Measurements from ENCODE around the gene PDE10A.
"Not testable (repeated sequence)": the region's sequence is repeated elsewhere in the genome, so short reads cannot be mapped to it uniquely, and the experiment has no call there.

The PDE10A gene

DNA sequence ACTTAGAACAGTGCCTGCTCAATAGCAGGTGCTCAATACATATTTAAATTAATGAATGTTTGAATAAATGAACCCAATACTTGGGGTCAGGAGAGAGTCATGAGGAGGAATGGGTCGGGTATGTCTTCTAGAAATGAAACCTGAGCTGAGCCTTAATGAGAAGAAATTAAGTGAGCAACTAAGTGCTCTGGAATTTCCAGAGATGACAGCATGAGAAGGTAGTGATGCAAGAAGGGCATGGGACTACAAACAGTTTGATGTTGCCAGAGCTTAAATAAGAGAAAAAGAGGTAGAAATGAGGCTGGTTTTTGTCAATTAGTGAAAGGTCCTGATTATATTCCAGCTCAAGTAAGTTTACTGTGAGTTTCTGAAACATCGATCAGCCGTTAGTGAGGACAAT, 82.9 kb downstream of the PDE10A start:
- DNase-seq = no peak

DNA sequence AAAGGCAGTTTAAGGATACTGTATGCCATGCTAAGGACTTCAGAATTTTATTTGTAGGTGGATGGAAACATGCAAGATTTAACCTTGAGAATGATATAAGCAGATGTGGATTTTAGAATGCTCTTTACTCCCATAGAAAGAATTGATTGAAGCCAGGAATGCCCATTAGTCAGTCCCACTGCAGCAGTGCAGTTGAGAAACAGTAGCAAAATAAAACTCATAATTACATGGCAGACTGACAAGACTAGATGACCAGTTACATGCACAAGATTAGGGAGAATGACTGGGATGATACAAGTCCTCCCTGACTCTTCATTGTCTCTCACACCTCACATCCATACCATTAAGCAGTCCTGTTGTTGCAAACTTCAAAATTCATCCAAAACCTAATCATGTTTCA, 83.9 kb downstream of the PDE10A start:
- DNase-seq = no peak

DNA sequence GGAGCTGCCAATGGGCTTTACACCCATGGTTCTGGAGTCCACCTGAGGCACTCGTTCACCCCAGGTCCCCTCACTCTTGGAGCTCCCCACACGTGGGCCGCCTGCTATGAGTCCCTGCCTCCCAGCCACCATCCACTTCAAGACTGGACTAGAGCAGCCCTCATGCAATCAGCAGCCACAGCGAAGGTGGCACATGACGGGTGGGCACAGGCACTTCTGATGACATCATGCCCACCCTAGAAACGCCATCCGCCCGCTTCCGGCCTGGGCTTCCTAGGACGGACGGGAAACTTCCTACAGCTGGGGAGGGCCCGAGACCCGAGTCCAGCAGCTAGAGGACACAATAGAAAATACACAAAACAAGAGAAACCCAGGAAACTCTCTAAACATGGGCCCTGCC, 85.5 kb downstream of the PDE10A start:
- no peak for DNase-seq

DNA sequence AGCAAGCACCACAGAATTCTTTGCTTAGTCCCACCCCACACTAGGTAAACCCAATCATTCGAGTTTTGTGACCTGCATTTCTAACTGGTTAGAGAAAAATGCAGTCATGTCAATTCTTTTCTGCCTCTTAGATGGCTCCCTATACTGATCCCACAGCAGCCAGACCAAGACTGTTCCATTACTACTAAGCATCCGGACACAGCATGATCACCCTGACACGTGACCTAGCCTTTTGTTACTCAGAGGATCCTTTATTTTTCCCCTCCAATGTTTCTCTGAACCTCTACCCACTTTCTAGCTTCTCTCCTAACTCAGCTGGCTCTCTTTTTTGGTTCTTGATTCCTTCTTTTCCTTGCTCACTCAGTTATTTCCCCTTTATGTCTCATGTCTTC, 87.9 kb downstream of the PDE10A start:
- DNase-seq = no peak

DNA sequence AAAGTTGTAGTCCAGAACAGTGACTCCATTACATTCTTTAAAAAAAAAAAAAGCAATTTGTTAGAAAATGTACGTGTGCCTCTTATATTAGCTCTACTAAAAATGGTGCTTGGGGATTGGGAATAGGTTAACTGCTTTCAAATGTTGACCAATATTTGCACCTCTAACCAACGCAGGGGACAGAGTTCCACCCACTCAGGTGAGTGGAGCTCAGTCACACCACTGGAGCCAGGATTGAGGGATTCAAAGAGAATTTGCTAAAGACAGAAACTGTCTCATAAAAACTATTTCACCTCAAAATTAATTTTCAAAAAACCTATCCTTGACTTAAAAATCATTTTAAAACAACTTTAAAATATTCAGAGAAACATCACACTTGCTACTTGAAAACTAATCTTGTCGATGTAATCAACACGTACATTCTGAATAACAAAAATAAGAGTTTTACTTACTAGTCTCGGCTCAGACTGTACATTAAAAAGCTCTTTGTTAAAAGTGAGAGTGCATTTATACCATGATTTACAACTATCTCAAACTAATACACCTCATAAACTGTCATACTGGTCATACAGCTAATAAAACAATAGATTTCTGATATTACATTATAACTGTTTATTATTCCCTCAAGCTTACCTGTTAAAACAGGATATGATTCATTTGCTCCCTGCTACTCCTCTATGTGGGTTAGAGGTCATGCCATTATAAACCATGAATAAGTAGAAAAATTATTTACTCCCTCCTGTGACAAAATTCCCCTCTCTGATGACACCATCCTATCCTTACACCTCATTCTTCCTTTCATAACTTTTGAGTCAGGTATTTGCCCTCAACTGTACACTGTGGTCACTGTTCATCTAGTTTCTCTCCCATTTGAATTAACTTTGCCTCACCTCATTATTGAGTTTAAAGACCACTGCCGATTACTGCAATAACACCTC, 88.6 kb downstream of the PDE10A start:
- no peak for DNase-seq

DNA sequence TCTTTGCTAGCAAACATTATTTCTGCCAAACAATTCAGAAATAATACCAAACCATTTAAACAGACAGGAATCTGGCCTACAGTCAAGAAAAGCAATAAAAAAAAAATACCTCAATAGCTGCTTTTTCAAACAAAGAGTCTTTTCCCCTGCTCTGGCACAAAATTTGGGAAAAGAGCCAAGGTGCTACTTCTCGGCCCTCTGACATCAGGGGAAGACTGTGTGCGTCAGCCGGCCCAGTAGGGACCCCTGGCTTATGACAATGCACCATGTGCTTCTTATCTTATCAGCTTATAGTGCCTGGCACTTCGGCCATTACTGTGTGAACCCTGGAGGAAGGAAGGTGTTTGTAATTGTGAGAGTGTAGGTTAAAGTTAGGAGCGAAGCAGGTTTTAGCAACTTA, 89.4 kb downstream of the PDE10A start:
- DNase-seq = no peak

DNA sequence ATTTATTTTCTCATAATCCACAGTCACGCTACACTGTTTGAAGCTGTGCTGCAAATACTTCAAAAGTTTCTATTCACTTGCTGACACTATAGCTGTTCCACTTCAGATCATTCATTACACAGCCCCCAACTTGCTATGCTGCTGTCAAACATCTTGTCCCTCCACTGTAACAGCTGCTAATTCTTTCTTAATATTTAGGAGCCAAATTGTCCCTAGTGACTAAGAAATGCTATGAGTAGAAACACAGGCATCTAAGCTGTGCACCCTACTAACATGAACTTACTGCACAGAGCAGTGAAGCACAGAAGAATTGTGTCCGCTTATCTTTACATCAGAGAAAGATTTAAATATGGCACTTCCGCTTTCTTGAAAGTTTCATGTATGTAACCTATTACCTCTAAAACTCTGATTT, 91.3 kb downstream of the PDE10A start:
- no peak for DNase-seq

DNA sequence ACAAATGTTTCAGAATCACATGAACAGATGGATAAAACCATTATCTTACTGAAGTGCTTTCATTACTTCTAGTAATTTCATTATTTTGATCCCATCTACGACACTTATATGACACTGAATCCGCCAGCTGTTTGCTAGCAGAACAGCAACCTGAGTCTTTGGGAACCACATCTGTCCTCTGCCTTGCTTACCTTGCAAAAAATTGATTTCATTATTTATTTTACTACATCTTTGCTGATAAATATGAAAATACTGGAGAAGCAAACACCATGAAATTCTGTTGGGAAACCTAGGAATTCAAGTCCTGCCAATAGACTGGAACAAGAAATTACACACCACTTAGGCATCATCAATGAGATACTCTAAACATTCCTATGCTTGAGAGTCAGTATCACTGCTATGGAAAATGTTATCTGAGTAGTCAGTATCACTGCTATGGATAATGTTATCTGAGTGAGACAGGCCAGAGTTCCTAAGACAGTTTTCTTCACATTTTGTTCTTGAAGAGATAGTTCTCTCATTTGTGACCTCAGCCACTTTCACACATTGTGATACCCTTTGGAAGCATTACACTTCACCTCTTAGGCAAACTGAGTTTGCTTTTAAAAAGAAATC, 91.9 kb downstream of the PDE10A start:
- DNase-seq = no peak

DNA sequence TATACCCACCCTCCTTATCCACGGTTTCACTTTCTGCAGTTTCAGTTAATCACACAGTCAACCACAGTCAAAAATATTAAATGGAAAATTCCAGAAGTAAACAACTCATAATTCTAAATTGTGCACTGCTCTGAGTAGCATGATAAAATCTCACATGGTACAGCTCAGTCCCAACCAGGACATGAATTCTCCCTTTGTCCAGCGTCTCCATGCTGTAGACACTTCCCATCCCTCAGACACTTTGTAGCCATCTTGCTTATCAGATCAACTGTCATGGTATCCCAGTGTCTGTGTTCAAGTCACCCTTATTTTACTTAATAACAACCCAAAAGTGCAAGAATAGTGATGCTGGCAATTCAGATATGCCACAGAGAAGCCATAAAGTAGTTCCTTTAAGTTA, 94.7 kb downstream of the PDE10A start:
- no peak for DNase-seq

DNA sequence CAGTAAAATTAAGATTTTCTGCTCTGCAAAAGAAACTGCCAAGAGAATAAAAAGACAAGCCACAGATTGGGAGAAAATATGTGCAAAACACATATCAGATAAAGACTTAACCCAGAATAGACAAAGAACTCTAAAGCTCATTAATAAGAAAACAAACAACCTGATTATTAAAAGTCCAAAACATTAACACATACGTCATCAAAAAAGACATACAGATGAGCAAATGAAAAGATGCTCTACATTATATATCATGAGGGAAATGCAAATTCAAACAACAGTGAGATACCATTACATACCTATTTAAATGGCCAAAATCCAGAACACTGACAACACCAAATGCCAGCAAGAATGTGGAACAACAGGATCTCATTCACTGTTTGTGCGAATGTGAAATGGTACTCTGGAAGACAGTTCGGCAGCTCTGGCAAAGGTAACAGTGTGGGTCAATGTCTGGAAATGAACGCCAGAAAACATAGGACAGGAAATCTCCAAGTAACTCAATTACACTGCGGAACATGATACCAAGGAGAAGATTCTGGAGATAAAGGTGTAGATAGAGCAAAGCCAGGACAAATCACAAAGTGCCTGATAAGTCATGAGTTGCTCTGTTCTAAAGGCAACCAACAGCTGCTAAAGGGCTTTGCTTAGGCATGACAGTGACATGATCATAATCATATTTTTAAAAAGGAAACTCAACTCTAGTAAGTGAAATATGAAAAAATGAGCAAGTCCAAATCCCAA, 96.8 kb downstream of the PDE10A start:
- no peak for DNase-seq

DNA sequence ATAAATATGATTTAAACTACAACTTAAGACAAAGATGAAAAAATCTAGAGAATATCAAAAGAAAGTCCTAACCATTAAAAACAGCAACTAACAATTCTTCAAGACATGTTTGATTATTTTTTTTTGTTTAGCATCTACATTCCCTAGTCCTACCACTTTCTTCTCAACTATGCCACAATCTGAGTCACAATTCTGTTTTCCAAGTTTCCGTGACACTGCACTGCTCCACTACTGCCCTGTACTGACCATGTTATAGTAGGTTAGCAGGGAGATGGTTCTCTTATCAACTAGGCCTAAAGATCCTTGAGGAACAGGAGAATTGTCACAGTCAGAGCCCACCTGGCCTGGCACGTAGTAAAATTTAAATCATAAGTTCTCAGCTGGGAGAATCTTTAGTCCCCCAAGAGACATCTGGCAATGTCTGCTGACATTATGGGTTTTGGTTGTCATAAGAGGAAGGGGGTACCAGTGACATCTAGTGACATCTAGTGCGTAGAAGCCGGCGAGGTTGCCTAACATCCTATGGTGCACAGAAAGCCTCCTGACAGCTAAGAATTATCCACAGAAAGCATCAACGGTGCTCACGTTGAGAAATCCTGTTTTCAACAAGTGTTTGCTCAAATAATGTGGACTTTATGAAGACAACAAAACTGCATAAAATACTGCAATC, 100.5 kb downstream of the PDE10A start:
- no peak for DNase-seq

DNA sequence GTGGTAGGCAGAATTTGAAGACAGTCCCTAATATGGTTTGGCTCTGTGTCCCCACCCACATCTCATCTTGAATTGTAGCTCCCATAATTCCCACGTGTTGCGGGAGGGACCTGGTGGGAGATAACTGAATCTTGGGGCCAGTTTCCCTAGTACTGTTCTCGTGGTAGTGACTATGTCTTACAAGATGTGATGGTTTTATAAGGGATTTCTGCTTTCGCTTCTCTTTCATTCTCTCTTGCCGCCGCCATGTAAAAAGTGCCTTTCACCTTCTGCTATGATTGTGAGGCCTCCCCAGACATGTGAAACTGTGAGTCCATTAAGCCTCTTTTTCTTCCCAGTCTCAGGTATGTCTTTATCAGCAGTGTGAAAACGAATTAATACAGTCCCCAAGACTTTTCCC, 103.4 kb downstream of the PDE10A start:
- DNase-seq = no peak

DNA sequence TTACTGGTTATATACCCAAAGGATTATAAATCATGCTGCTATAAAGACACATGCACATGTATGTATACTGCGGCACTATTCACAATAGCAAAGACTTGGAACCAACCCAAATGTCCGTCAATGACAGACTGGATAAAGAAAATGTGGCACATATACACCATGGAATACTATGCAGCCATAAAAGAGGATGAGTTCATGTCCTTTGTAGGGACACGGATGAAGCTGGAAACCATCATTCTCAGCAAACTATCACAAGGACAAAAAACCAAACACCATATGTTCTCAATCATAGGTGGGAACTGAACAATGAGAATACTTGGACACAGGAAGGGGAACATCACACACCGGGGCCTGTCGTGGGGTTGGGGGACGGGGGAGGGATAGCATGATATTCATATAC, 104.9 kb downstream of the PDE10A start:
- not testable (repeated sequence) for DNase-seq

DNA sequence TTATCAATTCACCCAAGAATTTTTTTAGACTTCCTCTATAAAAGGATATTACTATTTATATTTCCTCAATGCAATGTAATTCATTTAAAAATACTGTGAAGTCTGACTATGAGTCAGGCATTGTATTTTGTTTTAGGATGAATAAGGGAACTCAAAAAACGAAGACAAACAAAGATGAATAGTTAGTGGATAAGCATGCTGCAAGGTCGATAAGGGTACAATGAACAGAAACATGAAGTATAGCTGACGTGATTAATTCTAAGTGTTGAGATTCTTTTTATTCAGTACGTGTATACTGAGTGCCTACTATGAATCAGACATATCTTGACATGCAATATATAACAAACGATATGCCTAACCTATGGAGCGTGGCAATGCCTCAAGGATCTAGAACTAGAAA, 105.4 kb downstream of the PDE10A start:
- no peak for DNase-seq

DNA sequence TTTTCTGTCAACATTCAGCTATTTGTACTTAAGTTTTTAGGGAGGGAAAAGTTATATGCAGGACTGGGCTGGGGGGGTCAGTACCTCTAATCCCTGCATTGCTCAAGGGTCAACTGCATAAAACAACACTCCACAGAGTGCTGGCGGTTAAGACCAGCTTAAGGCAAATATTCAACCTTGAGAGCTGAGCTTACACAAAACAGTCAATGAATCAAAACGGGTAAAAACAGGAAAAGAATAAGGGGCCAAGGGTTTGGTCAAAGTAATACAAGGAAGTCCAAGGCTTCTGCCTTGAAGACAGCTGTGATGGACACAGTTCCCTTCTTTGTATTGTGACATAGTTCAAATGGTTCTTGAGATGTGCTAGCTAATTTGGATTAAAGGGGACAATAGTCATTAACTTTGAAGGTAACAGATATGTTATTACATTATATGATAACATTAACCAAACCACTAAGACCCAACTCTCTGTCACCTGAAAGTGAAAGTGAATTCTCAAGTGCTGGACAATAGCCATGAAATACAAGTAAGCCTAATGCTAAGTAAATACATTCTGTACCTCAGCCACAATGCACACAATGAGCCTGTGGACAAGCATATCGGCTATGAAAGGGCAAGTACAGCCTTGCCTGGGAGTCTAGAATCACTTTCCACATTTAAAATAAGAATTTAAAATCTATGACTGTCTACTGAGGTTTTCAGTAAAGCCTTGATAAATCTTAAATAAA, 106.8 kb downstream of the PDE10A start:
- DNase-seq = no peak

DNA sequence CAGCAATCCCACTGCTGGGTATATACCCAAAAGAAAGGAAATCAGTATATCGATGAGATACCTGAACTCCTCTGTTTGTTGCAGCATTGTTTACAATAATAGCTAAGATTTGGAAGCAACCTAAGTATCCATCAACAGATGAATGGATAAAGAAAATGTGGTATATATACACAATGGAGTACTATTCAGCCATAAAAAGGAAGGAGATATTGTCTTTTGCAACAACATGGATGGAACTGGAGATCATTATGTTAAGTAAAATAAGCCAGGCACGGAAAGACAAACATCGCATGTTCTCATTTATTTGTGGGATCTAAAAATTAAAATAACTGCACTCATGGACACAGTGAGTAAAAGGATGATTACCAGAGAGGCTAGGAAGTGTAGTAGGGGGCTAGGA, 108.4 kb downstream of the PDE10A start:
- not testable (repeated sequence) for DNase-seq

DNA sequence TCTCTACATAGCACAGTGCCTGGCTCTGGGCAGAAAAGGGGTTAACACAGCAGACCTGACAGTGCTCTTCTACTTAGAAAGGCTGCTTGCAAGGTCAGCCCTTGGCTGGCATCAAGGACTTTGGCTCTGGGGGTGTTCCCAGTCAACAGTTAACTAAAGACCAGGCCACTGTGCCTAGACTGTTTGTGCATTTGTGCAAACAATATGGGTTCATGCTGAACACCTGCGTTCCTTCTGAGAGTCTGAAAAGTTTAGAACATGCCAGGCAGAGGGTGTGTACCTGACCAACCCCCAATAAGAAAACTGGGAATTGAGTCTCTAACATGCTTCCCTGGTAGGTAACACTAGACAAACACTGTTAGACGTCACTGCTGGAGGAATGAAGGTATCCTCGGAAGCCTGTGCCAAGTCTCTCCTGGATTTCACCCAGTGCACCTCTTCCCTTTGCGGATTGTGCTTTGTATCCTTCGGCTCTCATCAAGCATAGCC, 110.7 kb downstream of the PDE10A start:
- DNase-seq = no peak

DNA sequence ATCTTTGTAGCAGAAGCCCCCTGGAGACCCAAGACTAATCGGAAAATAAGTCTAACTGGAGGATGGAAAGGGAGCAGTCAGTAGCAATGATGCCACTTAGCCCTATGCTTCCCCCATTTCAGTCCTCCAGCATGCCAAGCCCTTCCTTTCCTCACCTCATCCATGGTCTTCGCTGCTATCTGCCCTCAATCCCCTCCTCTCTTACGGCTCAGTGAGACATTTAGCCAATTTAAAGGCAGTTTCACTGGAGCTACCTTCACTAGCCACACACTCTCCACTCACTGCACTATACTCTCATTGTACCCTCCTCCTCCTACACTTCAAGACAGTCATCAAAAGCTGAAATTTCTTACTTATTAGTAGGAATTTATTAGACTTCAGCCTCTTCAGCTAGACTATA, 111.2 kb downstream of the PDE10A start:
- DNase-seq = no peak

DNA sequence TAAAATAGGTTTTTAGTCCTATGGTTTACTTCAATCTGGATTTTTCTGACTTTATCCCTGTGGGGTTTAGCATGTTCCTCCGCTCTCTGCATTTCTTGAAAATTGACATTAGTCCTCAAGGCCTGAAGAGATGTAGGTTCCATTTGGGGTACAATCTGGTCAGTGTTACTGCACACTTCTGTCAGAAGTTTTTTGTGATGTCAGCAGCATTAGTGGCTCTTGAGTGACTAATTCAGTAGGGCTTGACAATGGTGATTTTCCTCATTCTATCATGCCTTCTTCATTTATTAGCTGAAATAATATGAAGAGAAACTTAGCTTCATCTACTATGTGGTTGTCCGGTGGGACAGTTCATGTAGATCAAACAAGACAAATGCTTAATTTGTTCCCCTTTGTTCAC, 114.6 kb downstream of the PDE10A start:
- no peak for DNase-seq

DNA sequence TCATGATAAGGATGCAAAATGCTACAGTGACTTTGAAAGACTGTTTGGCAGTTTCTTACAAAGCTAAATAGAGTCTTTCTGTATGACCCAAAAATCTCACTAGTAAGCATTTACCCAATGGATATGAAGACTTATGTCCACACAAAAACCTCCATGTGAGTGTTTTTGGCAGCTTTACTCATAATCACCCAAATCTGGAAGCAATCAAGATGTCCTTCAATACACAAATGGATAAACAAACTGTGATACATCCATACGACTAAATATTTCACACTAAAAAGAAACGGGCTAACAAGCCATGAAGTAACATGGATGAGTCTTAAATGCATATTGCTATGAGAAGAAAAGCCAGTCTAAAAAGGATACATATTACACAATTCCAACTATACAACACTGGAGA, 117.2 kb downstream of the PDE10A start:
- no peak for DNase-seq

DNA sequence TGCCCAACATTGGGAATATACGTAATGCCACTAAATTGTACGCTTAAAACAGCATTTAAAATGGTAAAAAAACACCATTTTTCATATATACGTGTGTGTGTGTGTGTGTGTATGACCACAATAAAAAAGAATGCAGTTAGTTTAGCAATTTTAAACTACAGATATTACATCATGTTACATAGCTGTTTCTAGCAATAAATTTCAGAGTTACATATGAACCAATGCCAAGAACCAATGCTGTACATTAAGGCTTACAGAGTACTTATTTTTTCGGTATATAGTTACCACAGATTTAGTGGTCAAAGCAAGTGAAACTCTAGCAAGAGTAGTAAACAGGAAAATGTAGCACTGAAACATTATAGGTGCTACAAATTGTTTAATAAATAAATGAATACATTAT, 119.3 kb downstream of the PDE10A start:
- DNase-seq = no peak

DNA sequence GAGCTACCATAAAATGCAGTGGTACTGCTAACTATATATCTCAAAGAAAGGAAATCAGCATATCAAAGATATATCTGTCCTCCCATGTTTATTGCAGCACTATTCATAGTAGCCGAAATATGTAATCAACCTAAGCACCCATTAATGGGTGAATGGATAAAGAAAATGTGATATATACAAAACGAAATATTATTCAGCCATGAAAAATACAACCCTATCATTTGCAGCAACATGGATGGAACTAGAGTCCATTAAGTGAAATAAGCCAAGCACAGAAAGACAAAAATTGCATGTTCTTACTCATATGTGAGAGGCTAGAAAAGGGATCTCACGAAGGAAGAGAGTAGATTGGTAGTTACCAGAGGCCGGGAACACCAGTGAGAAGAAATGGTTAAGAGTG, 126.1 kb downstream of the PDE10A start:
- DNase-seq = no peak

All from NCI-H69 (cell line).